NCI-H146 (cell line): Measurements from ENCODE around the gene OR52E8.

Source experiments
- DNase-seq: peaks from one replicate; lab custom pipeline; 2025; lab: John Stamatoyannopoulos, UW

OR52E8 gene

DNA sequence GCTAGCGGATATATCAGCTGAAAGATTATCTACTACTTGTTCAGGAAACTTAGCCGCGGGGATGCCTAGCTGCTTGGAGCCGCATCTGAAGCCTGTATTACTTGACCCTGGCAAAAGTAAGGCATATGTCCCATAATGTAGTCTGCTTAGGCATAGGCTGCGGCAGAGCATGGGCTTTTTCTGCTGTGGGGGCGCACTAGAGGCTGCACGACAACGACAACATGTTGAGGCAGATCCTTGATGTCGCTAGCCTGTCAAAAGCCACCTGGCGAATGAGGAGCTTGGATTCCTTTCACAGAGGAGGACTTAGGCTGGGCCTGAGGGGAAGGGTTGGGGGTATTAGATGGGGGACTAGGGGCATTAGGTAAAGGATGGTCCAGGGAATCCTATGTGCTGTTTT, 49.9 kb downstream of the OR52E8 start:
- DNase-seq, result no peak
